OCI-LY7 (cell line): ENCODE data around the gene PPARGC1A.

Source experiments
- EZH2phosphoT487 ChIP-seq: fragments of 200-600 bp; sonication (generic); IDR thresholded peaks from 2 replicates; pipeline ENCODE4 v1.6.1; 2018; ENCODE audit warnings: low read depth, borderline replicate concordance, mild to moderate bottlenecking, mixed run types, antibody characterized with exemption, low read length, moderate library complexity, mixed read lengths
- TF ChIP-seq, protein P1 (sequence below): fragments of 200-600 bp; sonication (generic); conservative IDR thresholded peaks from 2 replicates; pipeline ENCODE4 v1.5.1; 2014; ENCODE audit warnings: mild to moderate bottlenecking, antibody characterized with exemption, low read length, moderate library complexity, mixed read lengths

GRCh38 chr4:23873717-23874535 is 15.9 kb downstream of the PPARGC1A start:
- TF ChIP-seq, protein P1, sequence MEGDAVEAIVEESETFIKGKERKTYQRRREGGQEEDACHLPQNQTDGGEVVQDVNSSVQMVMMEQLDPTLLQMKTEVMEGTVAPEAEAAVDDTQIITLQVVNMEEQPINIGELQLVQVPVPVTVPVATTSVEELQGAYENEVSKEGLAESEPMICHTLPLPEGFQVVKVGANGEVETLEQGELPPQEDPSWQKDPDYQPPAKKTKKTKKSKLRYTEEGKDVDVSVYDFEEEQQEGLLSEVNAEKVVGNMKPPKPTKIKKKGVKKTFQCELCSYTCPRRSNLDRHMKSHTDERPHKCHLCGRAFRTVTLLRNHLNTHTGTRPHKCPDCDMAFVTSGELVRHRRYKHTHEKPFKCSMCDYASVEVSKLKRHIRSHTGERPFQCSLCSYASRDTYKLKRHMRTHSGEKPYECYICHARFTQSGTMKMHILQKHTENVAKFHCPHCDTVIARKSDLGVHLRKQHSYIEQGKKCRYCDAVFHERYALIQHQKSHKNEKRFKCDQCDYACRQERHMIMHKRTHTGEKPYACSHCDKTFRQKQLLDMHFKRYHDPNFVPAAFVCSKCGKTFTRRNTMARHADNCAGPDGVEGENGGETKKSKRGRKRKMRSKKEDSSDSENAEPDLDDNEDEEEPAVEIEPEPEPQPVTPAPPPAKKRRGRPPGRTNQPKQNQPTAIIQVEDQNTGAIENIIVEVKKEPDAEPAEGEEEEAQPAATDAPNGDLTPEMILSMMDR: no peak
- no peak for TF ChIP-seq EZH2phosphoT487
